Measurements from ENCODE around the gene PPFIA3. TPM values are rescaled to one million over a fixed set of nuclear protein-coding genes. Genes with fewer than 3 reads are reported as not detected.
A peak's percentile ranks its signal among the peaks of the same experiment; 100 is the strongest.

The PPFIA3 gene
- total RNA-seq, 1 experiment from 2014 or later, result 6.7 TPM

DNA sequence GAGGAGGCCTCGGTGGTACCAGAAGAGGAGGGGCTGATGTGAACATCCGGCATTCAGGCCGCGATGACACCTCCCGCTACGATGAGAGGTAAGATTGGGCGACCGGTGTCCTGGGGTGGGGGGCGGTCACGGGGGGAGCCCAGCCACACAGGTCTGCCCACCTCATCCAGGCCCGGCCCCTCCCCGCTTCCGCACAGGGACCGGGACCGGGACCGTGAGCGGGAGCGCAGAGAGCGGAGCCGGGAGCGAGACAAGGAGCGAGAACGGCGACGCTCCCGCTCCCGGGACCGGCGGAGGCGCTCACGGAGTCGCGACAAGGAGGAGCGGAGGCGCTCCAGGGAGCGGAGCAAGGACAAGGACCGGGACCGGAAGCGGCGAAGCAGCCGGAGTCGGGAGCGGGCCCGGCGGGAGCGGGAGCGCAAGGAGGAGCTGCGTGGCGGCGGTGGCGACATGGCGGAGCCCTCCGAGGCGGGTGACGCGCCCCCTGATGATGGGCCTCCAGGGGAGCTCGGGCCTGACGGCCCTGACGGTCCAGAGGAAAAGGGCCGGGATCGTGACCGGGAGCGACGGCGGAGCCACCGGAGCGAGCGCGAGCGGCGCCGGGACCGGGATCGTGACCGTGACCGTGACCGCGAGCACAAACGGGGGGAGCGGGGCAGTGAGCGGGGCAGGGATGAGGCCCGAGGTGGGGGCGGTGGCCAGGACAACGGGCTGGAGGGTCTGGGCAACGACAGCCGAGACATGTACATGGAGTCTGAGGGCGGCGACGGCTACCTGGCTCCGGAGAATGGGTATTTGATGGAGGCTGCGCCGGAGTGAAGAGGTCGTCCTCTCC, 11.5 kb upstream of the PPFIA3 start:
- Mint-ChIP-seq H3K27me3 (ENCODE audit: insufficient read depth, unreplicated experiment) (no peaks in the 10 kb centered on the region), H3K4me3 (ENCODE audit: unreplicated experiment) (no peak overlapping the region), H3K36me3 (ENCODE audit: insufficient read depth, unreplicated experiment) (peaks cover 73% of the 10 kb centered on the region), H3K27ac (ENCODE audit: low read depth, unreplicated experiment) (no peak overlapping the region), H3K4me1 (ENCODE audit: insufficient read depth, unreplicated experiment) (no peaks in the 10 kb centered on the region), H3K9me3 (ENCODE audit: unreplicated experiment) (no peaks in the 10 kb centered on the region)
- ChIA-PET CTCF (interaction anchor here (0.5 to 1.3 kb wide), 8 partner anchors 8 to 322 kb away, joined by 3 to 7 read pairs (median 4); no protein-coding TSS in a partner anchor), POLR2A (interaction anchor here (0.8 kb wide), 1 partner anchor 35 kb away, joined by 5 read pairs; no protein-coding TSS in a partner anchor)
- BruUV-seq (replicated peaks), result TSS peak; percentile 17
- intact Hi-C loops (cut with micrococcal nuclease), result no loop called here
- no peak for DNase-seq (ENCODE audit: unreplicated experiment)
- TF ChIP-seq, protein P1, sequence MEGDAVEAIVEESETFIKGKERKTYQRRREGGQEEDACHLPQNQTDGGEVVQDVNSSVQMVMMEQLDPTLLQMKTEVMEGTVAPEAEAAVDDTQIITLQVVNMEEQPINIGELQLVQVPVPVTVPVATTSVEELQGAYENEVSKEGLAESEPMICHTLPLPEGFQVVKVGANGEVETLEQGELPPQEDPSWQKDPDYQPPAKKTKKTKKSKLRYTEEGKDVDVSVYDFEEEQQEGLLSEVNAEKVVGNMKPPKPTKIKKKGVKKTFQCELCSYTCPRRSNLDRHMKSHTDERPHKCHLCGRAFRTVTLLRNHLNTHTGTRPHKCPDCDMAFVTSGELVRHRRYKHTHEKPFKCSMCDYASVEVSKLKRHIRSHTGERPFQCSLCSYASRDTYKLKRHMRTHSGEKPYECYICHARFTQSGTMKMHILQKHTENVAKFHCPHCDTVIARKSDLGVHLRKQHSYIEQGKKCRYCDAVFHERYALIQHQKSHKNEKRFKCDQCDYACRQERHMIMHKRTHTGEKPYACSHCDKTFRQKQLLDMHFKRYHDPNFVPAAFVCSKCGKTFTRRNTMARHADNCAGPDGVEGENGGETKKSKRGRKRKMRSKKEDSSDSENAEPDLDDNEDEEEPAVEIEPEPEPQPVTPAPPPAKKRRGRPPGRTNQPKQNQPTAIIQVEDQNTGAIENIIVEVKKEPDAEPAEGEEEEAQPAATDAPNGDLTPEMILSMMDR (IDR thresholded peaks at IDR 0.05; ENCODE audit: unreplicated experiment), result no peak

DNA sequence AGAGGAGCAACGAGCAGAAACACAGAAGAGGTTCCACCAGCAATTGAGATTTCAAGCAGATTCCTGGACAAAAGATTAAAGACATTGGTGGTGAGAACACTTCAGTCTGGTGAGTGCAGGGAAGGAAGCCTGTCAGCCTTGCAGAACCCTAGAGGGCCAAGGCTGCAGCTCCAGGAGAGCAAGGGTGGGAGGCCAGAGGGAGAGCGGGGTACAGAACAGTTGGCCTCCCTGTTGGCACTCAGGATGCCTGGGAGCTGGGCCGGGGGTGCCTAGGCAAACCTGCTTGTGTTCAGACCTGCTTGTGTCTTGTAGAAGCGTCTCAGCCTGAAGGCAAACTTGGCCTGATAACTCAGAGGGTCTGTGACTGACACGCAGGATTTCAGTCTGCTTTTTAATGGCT, 10.3 kb upstream of the PPFIA3 start:
- TF ChIP-seq, protein P1 (IDR thresholded peaks at IDR 0.05; ENCODE audit: unreplicated experiment), result no peak
- CTCF ChIA-PET, result interaction anchor here (0.7 to 1.3 kb wide), 3 partner anchors 9 to 34 kb away, joined by 3 to 6 read pairs (median 4); no protein-coding TSS in a partner anchor
- DNase-seq (ENCODE audit: unreplicated experiment), result no peak
- no TSS peak for BruUV-seq (replicated peaks)
- Mint-ChIP-seq H3K4me3 (ENCODE audit: unreplicated experiment) (no peak overlapping the region), H3K27me3 (ENCODE audit: insufficient read depth, unreplicated experiment) (no peaks in the 10 kb centered on the region), H3K4me1 (ENCODE audit: insufficient read depth, unreplicated experiment) (peaks cover 11% of the 10 kb centered on the region), H3K36me3 (ENCODE audit: insufficient read depth, unreplicated experiment) (peaks cover 66% of the 10 kb centered on the region), H3K9me3 (ENCODE audit: unreplicated experiment) (no peaks in the 10 kb centered on the region), H3K27ac (ENCODE audit: low read depth, unreplicated experiment) (no peak overlapping the region)
- POLR2A ChIA-PET, result interaction anchor here (0.8 kb wide), 1 partner anchor 33 kb away, joined by 5 read pairs; no protein-coding TSS in a partner anchor
- intact Hi-C loops (cut with micrococcal nuclease), result no loop called here

DNA sequence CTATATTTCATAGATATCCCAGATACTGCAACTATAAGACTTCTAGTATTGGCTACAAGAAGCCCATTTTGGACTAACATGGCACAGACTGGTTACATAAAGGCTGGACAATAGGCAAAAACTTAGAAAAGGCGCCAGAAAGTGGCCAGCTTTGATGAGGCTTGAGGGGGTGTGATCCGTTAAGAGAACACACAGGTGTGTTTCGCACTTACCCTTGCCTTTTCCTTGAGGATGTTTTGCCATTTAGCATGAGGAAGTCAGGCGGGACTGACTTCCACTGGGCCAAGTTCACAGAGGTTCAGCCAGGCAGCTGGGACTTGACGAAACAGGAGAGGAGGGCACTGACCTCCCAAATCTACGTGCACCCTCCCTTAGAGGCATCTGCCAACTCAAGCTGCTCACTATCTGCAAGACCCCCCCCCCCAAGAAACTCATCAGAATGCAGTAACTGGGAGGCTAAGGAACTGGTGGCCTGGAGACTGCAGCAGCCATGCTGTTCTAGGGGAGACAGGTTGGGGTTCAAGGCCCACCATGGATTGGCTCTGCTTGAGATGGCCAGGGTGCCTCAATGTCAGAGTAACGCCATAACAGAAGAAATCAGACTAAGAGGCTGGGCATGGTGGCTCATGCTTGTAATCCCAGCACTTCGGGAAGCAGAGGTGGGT, 9.6 kb upstream of the PPFIA3 start:
- DNase-seq (ENCODE audit: unreplicated experiment), result no peak
- intact Hi-C loops (cut with micrococcal nuclease), result loop anchor here (5.0 kb wide), 1 partner anchor 38 kb away; no protein-coding TSS in a partner anchor
- Mint-ChIP-seq H3K27ac (ENCODE audit: low read depth, unreplicated experiment) (no peak overlapping the region), H3K9me3 (ENCODE audit: unreplicated experiment) (no peaks in the 10 kb centered on the region), H3K4me1 (ENCODE audit: insufficient read depth, unreplicated experiment) (peaks cover 11% of the 10 kb centered on the region), H3K27me3 (ENCODE audit: insufficient read depth, unreplicated experiment) (no peaks in the 10 kb centered on the region), H3K4me3 (ENCODE audit: unreplicated experiment) (no peak overlapping the region), H3K36me3 (ENCODE audit: insufficient read depth, unreplicated experiment) (peaks cover 63% of the 10 kb centered on the region)
- TF ChIP-seq, protein P1 (IDR thresholded peaks at IDR 0.05; ENCODE audit: unreplicated experiment), result no peak
- ChIA-PET CTCF (interaction anchor here (0.7 to 1.3 kb wide), 4 partner anchors 9 to 35 kb away, joined by 3 to 6 read pairs (median 4); no protein-coding TSS in a partner anchor), POLR2A (interaction anchor here (1.2 kb wide), 1 partner anchor 32 kb away, joined by 3 read pairs; no protein-coding TSS in a partner anchor)
- no TSS peak for BruUV-seq (replicated peaks)

DNA sequence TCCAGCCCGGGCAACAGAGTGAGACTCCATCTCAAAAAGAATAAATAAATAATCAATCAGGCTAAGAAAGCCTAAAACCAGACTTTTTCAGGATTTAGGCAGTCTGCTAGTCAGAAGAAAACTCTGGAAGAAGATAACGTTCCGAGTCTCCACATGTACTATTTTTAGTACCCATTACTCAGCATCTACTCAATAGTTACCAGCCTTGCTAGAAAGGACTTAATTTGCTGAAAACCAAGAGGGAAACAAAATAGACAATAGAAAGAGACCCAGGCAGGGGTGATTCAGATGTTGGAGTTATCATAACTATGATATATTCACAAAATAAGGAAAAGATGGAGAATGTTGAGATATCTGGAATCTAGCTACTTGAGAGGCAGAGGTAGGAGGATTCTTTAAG, 8.8 kb upstream of the PPFIA3 start:
- ChIA-PET POLR2A (interaction anchor here (0.6 to 1.2 kb wide), 2 partner anchors 31 to 196 kb away, joined by 3 read pairs; no protein-coding TSS in a partner anchor), CTCF (interaction anchor here (1.0 kb wide), 1 partner anchor 88 kb away, joined by 4 read pairs; no protein-coding TSS in a partner anchor)
- intact Hi-C loops (cut with micrococcal nuclease), result loop anchor here (5.0 kb wide), 1 partner anchor 37 kb away; no protein-coding TSS in a partner anchor
- Mint-ChIP-seq H3K27ac (ENCODE audit: low read depth, unreplicated experiment) (no peak overlapping the region), H3K27me3 (ENCODE audit: insufficient read depth, unreplicated experiment) (no peaks in the 10 kb centered on the region), H3K4me3 (ENCODE audit: unreplicated experiment) (no peak overlapping the region), H3K4me1 (ENCODE audit: insufficient read depth, unreplicated experiment) (peaks cover 11% of the 10 kb centered on the region), H3K9me3 (ENCODE audit: unreplicated experiment) (no peaks in the 10 kb centered on the region), H3K36me3 (ENCODE audit: insufficient read depth, unreplicated experiment) (peaks cover 55% of the 10 kb centered on the region)
- no TSS peak for BruUV-seq (replicated peaks)
- no peak for DNase-seq (ENCODE audit: unreplicated experiment)
- TF ChIP-seq, protein P1 (IDR thresholded peaks at IDR 0.05; ENCODE audit: unreplicated experiment), result no peak
